GM10847 (cell line): ENCODE data around the gene JOSD2.

ENCODE experiments used
- POLR2A ChIP-seq: IDR thresholded peaks from 2 replicates; pipeline ENCODE4 v1.6.1; 2011; ENCODE audit not compliant: insufficient read length; ENCODE audit errors: extremely low read depth

Gene JOSD2

DNA sequence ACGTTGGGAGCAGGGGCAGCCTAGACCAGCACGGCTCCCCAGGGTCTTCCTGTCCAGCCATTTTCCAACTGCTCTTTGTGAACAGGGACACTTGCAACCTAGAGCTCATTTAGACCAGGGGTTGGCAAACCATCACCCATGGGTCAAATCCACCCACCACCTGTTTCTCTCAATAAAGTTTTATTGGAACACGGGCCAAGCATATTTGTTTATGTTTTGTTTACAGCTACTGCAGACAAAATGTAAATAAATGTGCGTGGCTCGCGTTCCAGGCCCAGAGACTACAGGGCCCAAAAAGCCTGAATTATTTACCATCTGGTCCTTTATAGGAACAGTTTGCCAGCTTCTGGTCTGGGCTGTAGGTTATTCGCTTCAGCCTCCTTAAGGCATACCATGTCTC lies 48.0 kb downstream of the JOSD2 start:
- TF ChIP-seq POLR2A: no peak

DNA sequence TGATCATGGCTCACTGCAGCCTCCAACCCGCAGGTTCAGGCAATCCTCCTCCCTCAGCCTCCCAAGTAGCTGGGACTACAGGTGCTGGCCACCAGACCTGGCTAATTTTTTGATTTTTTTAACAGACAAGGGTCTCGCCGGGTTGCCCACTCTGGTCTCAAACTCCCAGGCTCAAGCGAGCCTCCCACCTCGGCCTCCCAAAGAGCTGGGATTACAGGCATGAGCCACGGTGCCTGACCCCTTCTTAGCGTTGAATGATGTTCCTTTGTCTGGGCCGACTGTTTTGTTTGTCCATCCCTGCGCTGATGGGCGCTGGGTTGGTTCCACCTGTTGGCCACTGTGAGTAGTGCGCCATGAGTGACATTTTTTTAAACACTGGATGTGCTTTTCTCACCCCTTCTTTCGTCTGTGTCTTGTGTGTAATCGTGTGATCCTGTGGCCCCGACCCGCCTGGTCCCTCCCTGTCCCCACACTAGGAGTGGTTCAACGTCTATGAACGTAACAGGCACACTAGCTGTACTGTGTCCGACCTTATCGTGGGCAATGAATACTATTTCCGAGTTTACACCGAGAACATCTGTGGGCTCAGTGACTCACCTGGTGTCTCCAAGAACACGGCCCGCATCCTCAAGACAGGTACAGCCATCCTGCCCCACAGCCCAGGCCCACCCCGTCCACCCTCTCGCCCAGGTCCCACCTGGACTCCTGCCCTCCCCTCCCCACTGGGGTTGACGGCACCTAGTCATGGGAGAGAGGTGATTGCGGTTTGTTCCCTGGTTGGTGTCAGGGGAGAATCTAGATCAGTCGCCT lies 49.7 kb downstream of the JOSD2 start:
- no peak for TF ChIP-seq POLR2A

DNA sequence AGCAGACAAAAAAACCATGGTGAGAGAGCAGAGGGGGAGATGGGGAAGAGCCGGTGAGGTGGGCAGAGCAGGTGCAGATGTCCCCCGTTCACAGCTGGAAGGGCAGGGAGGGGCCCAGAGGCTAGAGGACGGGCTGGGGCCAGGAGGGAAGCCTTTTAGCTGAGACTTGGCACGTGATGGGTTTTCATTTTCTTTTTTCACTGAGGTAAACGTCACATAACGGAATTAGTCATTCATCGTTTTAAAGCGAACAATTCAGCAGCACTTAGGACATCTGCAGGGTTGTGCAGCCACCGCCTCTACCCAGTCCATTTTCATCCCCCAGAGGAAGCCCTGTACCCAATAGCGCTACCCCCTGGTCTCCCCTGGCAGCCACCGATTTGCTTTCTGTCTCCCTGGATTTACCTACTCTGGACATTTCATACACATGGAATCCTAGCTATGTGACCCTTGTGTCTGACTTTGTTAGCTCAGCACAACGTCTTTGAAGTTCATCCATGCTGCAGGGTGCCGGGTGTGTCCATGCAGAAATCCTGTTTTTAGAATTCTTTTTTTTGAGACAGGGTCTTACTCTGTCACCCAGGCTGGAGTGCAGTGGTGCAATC lies 50.7 kb downstream of the JOSD2 start:
- TF ChIP-seq POLR2A: no peak

DNA sequence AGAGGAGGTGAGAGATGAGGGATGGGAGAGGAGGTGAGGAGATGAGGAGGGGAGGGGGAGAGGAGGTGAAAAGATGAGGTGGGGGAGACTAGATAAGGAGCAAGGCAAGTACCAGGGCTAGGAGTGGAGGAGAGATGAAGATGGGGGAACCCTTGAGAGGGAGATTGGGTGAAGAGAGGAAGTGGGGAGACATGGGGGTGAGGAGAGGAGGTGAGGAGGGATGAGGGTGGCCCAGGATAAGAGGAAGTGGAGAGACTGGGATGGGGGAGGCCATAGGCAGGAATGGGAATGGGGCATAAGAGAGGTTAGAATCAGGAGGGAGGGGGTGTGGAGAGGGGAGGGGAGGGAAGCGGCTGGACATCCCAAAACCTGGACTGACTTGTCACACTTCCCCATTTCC lies 51.4 kb downstream of the JOSD2 start:
- TF ChIP-seq POLR2A: no peak

DNA sequence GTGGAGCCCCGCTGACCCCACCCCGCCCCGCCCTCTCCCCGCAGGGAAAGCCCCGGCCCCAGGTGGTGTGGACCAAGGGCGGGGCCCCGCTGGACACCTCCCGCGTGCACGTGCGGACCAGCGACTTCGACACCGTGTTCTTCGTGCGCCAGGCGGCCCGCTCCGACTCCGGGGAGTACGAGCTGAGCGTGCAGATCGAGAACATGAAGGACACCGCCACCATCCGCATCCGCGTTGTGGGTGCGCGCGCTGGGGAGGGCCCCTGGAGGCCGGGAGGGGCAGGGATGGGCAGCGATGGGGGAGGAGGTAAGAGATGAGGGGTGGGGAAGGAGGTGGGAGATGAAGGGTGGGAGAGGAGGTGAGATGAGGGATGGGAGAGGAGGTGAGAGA lies 51.9 kb downstream of the JOSD2 start:
- no peak for TF ChIP-seq POLR2A

DNA sequence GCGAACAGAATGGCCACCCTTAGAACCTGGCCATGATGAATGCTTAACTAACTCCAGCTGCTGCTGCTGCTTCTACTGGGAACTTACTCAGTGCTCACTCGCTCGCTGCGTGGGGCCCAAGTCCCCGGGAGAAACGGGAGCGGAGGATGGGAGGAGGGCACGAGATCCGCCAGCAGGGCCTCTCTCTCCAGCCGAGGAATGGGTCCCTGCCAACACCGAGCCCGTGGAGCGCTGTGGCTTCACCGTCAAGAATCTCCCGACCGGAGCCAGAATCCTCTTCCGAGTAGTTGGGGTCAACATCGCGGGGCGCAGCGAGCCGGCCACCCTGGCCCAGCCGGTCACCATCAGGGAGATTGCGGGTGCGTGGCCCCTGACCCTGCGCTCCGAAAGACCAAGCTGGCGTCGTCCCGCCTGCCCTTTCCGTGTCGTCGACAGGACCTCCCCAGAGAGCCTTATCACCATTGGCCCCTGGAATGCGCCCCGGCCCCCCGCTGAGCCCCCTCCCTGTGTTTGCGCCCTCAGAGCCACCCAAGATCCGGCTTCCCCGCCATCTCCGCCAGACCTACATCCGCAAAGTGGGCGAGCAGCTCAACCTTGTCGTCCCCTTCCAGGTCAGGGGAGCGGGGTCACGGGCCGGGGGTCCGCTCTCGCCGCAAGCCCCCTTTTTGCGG lies 52.5 kb downstream of the JOSD2 start:
- no peak for TF ChIP-seq POLR2A

DNA sequence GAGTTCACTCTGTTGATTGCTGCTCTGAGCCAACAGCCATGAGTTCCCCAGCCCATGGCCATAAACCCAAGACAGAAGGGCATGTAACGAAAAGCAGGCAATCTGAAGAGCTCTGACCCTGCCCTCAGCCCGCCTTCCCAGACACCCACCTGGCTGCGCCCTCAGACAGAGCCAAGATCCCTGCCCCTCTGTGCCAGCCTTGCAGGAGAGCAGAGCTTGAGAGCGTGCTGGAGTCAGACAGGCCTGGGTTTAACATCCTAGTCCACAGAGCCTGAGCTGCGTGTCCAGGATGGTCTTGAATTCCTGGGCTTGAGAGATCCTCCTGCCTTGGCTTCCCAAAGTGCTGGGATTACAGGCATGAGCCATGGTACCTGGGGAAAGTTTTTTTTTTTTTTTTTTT lies 53.7 kb downstream of the JOSD2 start:
- TF ChIP-seq POLR2A: no peak
